IPS-NIHi7 (cell line): ENCODE measurements around the gene TEX35.
A peak's percentile ranks its signal among the peaks of the same experiment; 100 is the strongest.

Source experiments
- DNase-seq: peaks from one replicate; pipeline ENCODE4 v3.0.0; 2012; ENCODE audit warnings: mixed read lengths; ENCODE audit errors: extremely low spot score

TEX35 gene

DNA sequence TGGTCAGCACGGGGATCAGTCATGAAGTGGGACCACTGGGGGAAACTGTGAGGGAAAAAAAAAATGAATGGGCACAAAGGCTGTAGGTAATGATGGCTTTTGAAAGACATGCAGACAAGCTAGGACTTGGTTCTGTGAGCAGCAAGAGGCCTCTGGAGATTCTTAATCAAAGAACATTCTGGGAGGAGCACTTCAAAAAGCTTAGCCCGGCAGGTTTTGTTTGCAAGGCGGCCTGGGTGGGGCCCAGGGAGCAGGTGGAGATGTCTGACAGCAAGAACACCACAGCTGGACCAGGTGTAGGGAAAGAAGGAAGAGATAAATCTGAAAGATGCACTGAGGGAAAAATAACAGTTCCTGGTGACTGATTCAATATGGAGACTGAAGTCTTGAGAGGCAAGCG lies 6.0 kb downstream of the TEX35 start:
- DNase-seq = no peak

DNA sequence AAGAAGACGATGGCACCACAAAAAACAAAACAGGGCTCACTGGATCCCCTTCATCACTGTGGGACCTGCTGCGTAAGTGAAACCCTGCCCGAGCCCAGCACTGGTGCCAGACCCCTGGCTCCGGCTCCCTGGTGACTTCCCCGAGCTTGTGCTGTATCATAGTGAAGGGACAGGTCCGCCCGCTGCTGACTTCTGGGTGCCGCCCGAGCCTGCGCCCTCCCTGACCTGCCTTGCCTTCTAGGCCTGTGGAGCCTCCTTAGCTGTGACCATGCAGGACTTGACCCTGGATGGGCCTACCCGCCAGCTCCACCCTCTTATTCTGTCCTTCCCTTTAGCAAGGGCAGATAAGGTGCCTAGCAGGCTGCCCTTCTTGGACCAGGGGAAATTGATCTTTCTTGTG lies 7.9 kb downstream of the TEX35 start:
- no peak for DNase-seq

DNA sequence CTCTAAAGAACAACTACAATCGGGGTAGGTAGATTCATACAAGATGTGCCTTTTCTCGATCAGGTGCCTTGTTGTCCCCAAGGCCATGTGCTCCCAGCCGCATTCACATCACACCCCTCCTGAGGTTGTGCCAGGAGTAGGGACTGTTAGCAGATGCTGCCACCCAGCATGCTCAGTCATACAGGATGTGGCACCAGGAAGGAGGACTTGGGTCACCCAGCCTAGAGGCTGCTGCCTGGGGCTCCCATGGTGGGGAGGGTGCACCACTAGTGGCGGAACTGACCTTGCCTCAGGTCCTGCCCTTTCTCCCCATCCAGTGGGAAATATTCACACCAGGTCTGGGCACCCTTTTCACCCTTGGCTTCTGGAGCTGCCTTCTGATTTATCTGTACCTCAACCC lies 8.3 kb downstream of the TEX35 start:
- DNase-seq = no peak

DNA sequence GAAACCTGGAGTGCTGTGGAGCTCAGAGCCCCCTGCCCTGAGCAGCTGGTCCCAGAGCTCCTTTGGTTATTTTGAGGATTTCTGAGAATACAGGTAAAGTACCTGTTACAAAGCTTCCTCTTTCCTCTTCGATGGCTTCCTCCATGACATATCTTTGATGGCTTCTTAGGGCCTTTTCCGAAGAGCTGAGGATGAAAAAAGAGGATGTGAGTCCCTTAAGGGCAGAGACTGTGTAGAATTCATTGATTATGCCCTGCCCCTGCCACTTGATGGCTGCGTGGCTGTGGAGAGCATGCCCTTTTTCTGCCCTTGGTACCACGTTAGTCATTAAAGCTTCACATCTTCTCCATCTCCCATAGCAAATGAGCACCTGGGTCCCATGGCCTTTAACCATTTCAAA lies 14.2 kb downstream of the TEX35 start:
- no peak for DNase-seq

DNA sequence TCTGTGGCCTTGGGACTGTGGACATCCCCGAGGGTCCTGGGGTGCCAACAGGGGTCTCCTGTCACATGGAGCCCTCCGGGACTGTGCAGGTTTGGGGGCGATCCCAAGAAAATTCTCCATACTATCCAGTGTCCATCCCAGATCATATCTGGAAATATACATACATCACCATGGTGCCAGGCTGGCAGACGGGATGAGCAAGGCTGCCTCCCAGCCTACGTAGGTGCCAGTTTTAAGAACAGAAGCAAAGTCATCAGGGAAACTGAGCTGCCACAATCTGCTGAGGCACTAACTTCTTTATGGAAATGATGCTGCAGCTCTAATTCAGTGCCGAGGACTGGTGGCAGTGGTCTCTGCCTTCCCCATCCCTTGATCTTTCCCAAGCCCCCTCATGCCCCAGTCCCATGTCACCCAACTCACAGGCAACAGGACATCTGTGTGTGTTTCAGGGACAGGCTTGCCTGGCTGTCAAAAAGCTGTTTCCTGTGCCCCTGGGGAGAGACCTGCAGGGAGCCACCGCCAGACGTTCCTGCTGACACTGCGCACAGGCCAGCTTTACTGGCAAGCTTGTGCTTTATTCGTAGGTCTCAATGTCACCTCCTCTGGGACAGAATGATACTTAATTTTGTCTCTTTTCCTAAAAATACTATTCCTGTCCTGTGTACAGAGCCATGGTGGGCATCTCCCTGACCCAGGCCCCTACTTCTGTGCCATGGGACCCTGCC lies 15.5 kb downstream of the TEX35 start:
- DNase-seq = no peak

DNA sequence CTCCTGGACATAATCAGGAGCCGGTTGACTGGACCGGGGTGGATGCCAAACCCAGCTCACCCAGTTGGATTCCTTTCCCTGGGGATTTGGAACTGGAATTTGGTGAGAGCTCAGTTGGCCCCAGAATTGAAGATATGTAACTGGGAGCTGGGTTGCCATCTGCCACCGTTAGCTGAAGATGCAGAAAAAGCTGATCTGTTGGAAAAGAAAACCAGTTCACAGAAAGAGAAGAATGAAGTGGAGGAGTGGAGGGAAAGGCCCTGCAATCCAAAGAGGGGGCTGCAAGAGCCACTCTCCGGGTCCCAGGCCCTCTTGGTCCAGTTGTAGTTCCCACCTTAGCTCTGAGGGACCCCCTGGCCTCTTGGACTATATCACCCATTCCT lies 16.0 kb downstream of the TEX35 start:
- DNase-seq = no peak

DNA sequence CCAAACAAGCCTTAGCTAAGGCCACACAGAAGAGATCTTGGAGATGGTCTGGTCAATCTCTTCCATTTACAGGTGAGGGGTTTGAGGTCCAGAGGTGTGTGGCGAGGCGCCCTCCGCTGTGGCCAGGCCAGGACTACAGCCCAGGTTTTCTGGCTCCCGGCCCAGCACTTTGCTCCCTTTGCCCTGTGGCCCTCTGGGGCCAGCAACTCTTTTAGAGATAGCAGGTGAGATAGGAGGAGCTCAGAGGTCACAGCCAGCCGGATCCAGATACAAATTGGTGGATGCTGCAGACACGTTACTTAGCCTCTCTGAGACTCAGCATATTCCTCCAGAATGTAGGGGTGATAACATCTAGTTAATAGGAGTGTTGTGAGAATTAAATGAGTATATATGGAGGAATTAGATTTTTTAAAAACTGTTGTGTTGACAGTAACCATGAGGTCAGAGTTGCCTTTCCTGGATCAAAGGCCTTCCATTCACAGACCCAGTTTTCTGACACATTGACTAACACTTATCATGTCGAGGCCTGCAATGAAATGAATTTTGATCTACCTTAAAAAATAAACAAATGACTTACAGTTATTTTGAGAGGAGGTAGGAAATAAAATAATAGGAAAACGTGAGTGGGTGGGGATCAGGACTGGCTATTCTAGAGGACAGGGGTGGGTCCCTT lies 16.6 kb downstream of the TEX35 start:
- peak; percentile 63 for DNase-seq

DNA sequence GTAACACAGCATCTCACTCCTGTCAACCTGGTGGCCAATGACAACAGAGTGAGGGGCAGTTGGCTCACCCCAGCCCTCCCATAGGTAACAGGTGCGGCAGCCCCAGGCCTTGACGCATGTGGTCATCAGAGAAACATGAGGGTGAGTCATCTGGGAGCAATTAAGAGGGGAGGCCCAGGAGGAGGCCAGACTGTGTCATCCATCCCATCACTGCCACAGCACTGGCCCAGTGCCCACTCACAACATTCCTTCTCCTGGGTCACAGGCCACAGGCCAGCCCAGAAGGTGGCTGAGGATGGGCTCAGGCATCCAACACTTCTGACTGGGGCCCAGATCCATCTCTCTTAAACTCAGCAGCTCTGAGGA lies 17.1 kb downstream of the TEX35 start:
- no peak for DNase-seq

DNA sequence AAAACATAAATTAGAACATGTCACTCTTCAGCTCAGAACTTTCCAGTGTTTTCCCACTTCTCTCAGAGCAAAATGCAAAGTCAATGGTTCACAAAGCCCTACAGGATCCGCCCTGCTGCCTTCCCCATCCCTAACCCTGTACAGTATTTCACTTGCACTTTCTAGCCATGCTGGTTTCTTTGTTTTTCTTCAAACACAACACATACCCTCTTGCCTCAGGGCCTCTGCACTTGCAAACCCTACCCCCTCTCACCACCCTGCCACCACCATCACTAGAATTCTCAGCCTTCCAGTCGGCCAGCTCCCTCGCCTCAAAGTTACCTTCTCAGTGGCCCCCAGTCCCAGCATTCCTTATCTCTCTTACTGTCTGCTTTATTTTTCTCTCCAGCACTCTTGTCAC lies 17.6 kb downstream of the TEX35 start:
- no peak for DNase-seq

DNA sequence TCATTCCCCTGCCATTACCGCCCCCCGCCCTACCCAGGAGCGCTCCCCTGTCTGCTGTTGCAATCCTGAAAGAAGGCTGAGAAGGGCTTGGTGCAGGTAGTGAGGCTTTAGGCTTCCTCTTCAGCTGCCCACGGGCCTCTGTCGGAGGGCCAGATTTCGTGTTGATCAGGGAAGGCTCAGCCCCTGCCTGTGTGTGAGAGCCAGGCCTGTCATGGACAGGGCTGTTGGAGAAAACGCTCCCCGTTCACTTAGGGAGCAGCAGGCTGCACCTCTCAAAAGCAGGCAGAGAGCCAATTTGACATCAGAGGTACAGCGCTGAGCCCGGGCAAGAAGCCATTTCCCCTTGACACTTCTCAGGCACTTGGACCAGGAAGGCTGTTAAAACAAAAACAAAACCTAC lies 19.0 kb downstream of the TEX35 start:
- no peak for DNase-seq

DNA sequence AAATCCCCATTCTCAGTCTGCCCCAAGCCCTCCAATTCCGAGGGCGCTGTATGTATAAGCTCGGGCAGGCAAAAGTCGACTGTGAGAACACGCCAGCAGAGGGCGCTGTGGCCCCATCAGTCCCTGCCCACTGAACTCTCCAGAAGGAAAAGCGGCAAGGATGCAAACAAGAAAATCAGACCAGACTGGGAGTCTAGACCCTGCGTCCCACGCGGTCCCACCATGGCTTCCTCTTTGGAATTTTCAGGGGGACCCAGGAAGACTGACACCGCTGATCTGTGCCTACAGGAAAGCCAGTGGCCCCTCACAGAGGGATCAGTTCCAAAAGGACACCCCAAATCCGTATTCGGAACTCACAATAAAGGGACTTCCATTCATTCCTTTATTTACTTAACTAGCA lies 19.5 kb downstream of the TEX35 start:
- peak; percentile 90 for DNase-seq

DNA sequence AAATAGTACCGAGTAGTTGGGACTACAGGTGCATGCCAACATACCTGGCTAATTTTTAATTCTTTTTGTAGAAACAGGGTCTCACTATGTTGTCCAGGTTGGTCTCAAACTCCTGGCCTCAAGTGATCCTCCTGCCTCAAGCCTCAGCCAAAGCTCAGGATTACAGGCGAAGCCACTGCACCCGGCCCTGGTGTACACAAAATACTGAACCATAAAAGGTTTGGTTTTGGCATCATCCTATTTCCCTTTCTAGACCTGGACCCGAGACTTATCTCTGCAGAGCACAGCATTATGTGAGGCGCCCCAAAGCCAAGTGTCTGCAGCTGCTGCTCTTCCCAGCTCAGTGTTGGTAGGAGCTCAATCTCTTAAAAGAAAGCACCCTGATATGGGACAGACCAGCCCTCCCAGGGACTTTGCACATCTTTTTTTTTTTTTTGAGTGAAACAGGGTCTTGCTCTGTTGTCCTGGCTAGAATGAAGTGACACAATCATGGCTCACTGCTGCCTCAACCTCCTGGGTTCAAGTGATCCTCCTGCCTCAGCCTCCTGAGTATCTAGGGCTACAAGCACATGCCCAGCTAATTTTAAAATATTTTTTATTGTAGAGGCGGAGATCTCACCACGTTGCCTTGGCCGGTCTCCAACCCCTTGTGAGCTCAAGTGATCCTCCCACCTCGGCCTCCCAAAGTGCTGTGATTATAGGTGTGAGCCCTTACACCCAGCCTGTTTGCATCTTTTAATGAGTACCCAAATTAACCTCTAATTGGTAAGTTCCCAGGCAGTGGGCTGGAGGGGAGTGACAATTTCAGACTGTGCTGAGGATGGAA lies 20.4 kb downstream of the TEX35 start:
- DNase-seq = no peak

DNA sequence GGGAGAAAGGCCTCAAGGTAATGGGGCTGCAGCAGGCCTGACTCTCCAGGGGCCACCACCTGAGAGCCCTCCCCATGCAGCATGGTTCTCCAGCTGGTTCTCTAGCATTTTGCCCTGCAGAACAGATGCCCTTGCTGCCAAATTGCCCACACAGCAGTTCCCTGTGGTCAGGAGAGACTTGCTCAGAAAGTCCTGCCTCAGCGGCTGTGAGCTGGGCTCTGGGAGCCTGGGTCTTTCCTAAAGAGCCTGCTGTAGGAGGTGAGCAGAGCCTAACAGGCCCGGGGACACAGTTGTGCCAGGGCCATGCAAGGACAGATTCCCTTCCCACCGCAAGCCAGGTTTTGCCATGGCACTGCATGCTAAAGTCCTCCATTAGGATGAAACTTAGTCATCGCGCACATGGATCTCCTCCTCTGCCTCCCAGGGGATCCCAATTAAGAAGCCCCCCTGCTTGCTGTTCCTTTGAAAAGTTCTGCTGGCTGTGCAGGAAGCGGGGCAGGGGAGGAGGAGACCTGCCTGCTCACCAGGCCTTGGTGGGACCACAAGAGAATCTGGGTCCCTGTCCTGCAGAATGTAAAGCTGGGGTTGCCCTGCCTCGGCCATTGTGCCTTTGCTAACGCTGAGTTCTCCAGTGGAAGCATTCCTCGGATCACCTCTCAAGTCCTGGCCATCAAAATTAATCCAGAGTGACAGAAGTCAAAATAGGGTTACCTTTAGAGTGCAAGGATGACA lies 21.4 kb downstream of the TEX35 start:
- DNase-seq = no peak

DNA sequence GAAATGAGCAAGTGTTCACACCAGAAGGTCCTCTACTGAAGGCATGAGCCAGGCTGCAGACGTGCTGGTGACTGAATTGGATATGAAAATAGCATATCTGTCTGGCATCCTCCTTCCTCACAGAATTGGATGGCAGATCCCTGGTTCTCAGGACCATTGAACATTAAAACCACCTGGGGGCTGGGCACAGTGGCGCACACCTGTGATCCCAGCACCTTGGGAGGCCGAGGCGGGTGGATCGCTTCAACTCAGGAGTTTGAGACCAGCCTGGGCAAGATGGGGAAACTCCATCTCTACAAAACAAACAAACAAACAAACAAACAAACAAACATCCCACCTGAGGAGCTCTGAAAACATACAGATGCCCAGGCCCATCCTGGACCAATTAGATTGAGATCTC lies 23.4 kb downstream of the TEX35 start:
- no peak for DNase-seq

DNA sequence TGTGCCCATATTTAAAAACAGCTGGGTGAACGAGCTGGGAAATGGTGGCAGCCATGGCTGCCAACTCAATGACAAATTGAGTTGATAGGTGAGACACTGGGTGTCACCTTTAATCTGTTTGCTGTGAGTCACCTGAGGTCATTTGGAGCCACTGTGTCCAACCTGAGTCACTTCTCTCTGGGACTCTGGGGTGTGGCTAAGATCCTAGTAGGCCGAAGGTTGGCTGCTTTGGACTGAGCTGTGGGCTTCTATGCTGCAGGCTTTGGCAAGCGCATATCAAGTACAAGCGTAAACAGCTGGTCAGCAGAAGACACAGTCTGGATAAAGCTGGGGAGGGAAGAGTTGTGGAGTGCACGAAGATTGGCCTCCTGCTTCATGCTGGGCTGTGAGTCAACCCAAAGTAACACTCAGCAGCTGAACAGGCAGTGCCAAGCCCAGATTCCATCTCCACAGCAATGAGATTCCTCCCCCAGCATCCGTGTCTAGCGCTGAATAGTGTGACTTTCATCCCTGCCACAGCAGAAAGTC lies 24.0 kb downstream of the TEX35 start:
- no peak for DNase-seq

DNA sequence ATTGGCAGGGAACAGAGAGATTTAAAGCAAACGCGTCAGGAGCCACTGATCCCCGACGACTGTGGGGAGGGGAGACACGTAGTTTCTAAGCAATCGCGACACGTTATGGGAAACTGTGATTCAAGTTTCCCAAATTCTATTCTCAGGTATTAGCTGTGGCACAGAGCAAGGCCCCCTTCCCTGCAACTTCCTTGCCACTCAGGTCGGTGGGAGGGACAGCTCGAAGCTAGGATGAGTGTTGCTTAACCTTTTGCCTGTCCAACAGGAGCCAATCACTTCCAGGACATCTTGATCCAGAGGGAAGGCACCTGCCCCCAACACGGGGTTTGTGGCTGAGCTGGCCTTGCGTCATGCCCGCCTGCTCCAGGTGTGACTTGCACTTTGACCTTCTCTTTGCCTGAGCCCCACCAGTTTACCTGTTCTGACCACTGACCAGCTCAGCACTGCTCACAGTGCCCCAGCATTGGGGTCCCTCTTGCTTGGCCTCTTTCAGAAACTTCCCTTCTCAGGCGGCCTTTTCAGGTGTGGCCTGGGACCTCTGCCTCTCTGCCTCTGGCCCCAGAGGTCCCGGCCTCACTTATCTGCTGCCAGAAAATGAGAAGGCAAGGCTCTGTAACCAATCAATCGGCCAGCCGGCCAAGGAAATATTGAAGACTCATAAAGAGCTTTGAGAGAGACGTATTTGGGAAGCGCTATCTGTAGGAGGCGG lies 24.6 kb downstream of the TEX35 start:
- no peak for DNase-seq

DNA sequence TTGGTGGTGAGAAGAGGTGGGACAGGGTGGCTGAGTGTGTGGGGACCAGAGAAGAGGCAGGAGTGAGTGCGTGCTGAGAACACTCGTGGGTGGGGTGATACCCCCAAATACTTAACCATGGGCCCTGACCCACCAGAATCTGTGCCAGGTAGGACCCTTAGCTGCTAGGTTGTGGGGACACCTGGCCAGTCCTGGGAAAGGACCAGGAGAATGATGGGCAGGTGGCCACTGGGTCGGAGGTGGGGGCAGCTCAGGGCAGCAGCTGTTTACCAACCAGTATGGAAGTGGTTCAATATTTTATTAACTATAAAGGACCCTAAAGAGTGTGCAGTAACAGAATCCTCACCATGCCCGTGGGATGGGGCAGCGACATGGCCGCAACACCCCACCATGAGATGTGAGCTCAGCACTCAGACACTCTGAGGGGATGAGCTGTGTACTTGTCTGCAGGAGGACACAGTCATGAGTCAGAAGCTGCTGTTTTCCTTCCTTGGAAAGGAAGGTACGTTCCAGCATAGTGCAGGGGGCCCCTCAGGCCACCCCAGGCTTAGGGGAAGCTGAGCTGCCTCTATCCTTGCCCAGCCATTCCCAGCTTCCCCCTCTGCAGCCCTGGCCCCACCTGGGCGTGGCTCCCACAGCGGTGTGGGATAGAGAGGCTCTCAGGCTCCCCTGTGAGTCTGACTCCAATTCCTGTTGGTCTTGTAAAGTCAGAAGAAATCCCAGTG lies 25.4 kb downstream of the TEX35 start:
- no peak for DNase-seq

DNA sequence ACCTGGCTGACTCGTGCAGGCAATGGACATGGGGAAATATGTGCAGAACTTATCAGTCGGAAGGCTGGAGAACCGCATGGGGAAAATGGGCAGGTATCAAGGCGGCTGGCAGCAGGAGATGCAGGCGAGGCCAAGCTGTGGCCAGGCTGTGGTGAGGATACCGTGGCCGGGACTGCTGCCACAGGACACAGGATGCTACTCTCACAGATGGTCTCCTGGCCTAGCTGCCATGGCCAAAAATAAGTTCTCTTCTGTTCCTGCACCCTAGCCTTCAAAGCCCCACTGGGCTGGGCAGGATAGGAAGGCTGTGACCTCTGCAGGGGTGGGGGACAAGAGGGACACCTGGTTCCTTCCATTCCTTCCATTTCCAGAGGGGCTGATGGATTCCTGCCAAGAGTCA lies 26.4 kb downstream of the TEX35 start:
- DNase-seq = no peak

DNA sequence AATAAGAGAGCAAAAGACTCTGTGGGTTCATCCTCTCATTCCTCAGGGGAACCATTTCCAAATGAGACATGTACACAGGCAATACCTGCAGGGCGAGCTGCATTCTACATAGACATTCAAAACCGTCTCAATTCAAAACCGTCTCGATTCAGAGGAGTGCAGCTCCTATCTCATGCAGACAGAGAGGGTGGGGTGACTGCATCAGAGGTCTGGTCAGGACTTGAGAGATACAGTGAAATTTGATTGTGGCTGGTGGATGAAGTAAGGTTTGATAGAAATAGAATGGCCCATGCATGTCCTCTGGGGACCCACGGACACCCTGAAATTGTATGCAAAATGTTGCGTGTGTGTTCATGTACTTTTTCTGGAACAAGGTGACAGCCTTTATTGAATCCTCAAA lies 27.3 kb downstream of the TEX35 start:
- no peak for DNase-seq

DNA sequence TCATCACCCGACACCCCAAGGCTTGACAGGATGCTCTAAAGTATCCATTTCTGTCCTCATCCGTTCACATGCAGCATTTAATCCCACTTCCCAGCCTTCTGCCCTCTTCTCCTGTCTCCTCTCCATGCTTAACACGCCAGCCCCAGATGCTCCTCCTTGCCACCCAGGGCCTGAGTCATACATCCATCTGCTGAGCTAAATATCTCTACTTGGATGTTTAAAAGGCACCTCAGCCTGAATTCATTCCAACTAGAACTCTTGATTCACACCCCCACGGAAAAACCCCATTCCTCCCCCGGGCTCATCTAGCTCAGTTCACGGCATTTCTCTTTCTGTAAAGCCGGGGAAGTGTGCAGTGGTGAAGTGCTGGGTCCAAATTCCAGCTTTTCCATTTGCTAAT lies 27.7 kb downstream of the TEX35 start:
- DNase-seq = no peak

DNA sequence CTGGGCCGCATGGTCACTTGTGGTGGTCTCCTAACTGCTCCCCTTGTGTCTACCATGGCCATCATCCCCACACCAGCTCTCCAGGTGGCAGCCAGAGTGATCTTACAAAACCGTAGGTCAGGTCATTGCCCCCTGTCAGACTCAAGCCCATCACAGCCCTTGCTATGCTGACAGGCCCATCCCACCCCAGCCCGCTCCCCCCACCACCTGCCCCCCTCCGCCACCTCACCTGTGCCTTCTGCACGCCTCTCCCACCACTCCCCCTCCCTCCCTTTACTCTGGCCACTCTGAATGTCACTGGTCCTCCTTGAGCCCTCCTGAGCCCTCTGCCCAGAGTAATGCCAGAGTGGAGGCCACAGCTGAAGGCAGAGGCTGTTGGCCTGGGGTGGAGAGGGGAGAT lies 28.5 kb downstream of the TEX35 start:
- no peak for DNase-seq
